WTC11 (cell line): ENCODE measurements around the gene SEMA4D.

ENCODE experiments used
- CREM ChIP-seq: sonication (generic); formaldehyde crosslinking; IDR thresholded peaks from 2 replicates; pipeline ENCODE4 v1.8.1; 2022; ENCODE audit warnings: mild to moderate bottlenecking, missing genetic modification reagents, moderate library complexity
- ESRRA ChIP-seq: sonication (generic); formaldehyde crosslinking; IDR thresholded peaks from 2 replicates; pipeline ENCODE4 v1.8.1; 2022; ENCODE audit warnings: mild to moderate bottlenecking, missing genetic modification reagents, borderline replicate concordance
- ETV6 ChIP-seq: sonication (generic); formaldehyde crosslinking; IDR thresholded peaks from 2 replicates; pipeline ENCODE4 v1.8.1; 2022; ENCODE audit warnings: mild to moderate bottlenecking, missing genetic modification reagents
- NFE2L1 ChIP-seq: sonication (generic); formaldehyde crosslinking; IDR thresholded peaks from 2 replicates; pipeline ENCODE4 v1.8.1; 2023; ENCODE audit warnings: missing genetic modification reagents
- NFYB ChIP-seq: sonication (generic); formaldehyde crosslinking; conservative IDR thresholded peaks from 2 replicates; pipeline ENCODE4 v1.8.0; 2022; ENCODE audit warnings: low read depth, missing genetic modification reagents
- SP1 ChIP-seq: sonication (generic); formaldehyde crosslinking; conservative IDR thresholded peaks from 2 replicates; pipeline ENCODE4 v1.8.1; 2022; ENCODE audit warnings: missing genetic modification reagents
- TF ChIP-seq, protein P1 (sequence below): fragments of 200-600 bp; IDR thresholded peaks from 2 replicates; pipeline ENCODE4 v1.8.0; 2022; ENCODE audit warnings: antibody characterized with exemption
- TF ChIP-seq, protein P2 (sequence below): sonication (generic); formaldehyde crosslinking; IDR thresholded peaks from 2 replicates; pipeline ENCODE4 v1.8.0; 2023; ENCODE audit warnings: missing genetic modification reagents
- TF ChIP-seq, protein P3 (sequence below): sonication (generic); formaldehyde crosslinking; conservative IDR thresholded peaks from 2 replicates; pipeline ENCODE4 v1.8.1; 2023; ENCODE audit warnings: mild to moderate bottlenecking, low read depth, missing genetic modification reagents, moderate library complexity
- TF ChIP-seq, protein P4 (sequence below): sonication (generic); formaldehyde crosslinking; IDR thresholded peaks from 2 replicates; pipeline ENCODE4 v1.8.0; 2022; ENCODE audit warnings: mild to moderate bottlenecking, missing genetic modification reagents
- TF ChIP-seq, protein P5 (sequence below): sonication (generic); formaldehyde crosslinking; conservative IDR thresholded peaks from 2 replicates; pipeline ENCODE4 v1.8.1; 2022; ENCODE audit warnings: mild to moderate bottlenecking, missing genetic modification reagents
- TF ChIP-seq, protein P6 (sequence below): sonication (generic); formaldehyde crosslinking; IDR thresholded peaks from 2 replicates; pipeline ENCODE4 v1.8.0; 2023; ENCODE audit warnings: missing genetic modification reagents, mild to moderate bottlenecking, borderline replicate concordance

DNA sequence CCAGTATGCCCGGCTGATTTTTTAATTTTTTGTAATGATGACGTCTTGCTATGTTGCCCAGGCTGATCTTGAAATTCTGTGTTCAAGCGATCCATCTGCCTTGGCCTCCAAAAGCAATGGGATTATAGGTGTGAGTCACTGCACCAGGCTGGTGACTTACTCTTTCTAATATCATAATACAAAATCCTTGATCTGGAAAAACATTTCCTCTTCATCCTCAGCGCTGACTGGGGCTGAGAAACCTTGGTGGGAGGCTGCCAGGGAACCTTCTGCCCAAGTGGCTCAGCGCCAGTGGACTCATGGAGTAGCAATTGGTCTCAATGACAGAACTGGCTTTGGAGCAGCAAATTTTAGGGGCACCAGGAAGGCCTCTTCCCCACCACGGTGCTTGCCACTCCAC is 17.5 kb upstream of the SEMA4D start:
- no peak for TF ChIP-seq ETV6
- TF ChIP-seq, protein P1, sequence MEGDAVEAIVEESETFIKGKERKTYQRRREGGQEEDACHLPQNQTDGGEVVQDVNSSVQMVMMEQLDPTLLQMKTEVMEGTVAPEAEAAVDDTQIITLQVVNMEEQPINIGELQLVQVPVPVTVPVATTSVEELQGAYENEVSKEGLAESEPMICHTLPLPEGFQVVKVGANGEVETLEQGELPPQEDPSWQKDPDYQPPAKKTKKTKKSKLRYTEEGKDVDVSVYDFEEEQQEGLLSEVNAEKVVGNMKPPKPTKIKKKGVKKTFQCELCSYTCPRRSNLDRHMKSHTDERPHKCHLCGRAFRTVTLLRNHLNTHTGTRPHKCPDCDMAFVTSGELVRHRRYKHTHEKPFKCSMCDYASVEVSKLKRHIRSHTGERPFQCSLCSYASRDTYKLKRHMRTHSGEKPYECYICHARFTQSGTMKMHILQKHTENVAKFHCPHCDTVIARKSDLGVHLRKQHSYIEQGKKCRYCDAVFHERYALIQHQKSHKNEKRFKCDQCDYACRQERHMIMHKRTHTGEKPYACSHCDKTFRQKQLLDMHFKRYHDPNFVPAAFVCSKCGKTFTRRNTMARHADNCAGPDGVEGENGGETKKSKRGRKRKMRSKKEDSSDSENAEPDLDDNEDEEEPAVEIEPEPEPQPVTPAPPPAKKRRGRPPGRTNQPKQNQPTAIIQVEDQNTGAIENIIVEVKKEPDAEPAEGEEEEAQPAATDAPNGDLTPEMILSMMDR = no peak
- no peak for TF ChIP-seq CREM (CRISPR knock-in tag)
- TF ChIP-seq ESRRA (CRISPR knock-in tag) = no peak
- TF ChIP-seq, protein P2, sequence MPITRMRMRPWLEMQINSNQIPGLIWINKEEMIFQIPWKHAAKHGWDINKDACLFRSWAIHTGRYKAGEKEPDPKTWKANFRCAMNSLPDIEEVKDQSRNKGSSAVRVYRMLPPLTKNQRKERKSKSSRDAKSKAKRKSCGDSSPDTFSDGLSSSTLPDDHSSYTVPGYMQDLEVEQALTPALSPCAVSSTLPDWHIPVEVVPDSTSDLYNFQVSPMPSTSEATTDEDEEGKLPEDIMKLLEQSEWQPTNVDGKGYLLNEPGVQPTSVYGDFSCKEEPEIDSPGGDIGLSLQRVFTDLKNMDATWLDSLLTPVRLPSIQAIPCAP (CRISPR knock-in tag) = no peak
- no peak for TF ChIP-seq SP1 (CRISPR knock-in tag)
- no peak for TF ChIP-seq NFYB (CRISPR knock-in tag)
- TF ChIP-seq, protein P3, sequence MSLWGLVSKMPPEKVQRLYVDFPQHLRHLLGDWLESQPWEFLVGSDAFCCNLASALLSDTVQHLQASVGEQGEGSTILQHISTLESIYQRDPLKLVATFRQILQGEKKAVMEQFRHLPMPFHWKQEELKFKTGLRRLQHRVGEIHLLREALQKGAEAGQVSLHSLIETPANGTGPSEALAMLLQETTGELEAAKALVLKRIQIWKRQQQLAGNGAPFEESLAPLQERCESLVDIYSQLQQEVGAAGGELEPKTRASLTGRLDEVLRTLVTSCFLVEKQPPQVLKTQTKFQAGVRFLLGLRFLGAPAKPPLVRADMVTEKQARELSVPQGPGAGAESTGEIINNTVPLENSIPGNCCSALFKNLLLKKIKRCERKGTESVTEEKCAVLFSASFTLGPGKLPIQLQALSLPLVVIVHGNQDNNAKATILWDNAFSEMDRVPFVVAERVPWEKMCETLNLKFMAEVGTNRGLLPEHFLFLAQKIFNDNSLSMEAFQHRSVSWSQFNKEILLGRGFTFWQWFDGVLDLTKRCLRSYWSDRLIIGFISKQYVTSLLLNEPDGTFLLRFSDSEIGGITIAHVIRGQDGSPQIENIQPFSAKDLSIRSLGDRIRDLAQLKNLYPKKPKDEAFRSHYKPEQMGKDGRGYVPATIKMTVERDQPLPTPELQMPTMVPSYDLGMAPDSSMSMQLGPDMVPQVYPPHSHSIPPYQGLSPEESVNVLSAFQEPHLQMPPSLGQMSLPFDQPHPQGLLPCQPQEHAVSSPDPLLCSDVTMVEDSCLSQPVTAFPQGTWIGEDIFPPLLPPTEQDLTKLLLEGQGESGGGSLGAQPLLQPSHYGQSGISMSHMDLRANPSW (CRISPR knock-in tag) = no peak
- TF ChIP-seq, protein P4, sequence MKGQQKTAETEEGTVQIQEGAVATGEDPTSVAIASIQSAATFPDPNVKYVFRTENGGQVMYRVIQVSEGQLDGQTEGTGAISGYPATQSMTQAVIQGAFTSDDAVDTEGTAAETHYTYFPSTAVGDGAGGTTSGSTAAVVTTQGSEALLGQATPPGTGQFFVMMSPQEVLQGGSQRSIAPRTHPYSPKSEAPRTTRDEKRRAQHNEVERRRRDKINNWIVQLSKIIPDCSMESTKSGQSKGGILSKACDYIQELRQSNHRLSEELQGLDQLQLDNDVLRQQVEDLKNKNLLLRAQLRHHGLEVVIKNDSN (CRISPR knock-in tag) = no peak
- TF ChIP-seq, protein P5, sequence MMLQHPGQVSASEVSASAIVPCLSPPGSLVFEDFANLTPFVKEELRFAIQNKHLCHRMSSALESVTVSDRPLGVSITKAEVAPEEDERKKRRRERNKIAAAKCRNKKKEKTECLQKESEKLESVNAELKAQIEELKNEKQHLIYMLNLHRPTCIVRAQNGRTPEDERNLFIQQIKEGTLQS (CRISPR knock-in tag) = no peak
- TF ChIP-seq, protein P6, sequence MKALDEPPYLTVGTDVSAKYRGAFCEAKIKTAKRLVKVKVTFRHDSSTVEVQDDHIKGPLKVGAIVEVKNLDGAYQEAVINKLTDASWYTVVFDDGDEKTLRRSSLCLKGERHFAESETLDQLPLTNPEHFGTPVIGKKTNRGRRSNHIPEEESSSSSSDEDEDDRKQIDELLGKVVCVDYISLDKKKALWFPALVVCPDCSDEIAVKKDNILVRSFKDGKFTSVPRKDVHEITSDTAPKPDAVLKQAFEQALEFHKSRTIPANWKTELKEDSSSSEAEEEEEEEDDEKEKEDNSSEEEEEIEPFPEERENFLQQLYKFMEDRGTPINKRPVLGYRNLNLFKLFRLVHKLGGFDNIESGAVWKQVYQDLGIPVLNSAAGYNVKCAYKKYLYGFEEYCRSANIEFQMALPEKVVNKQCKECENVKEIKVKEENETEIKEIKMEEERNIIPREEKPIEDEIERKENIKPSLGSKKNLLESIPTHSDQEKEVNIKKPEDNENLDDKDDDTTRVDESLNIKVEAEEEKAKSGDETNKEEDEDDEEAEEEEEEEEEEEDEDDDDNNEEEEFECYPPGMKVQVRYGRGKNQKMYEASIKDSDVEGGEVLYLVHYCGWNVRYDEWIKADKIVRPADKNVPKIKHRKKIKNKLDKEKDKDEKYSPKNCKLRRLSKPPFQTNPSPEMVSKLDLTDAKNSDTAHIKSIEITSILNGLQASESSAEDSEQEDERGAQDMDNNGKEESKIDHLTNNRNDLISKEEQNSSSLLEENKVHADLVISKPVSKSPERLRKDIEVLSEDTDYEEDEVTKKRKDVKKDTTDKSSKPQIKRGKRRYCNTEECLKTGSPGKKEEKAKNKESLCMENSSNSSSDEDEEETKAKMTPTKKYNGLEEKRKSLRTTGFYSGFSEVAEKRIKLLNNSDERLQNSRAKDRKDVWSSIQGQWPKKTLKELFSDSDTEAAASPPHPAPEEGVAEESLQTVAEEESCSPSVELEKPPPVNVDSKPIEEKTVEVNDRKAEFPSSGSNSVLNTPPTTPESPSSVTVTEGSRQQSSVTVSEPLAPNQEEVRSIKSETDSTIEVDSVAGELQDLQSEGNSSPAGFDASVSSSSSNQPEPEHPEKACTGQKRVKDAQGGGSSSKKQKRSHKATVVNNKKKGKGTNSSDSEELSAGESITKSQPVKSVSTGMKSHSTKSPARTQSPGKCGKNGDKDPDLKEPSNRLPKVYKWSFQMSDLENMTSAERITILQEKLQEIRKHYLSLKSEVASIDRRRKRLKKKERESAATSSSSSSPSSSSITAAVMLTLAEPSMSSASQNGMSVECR (CRISPR knock-in tag) = no peak
- TF ChIP-seq NFE2L1 = no peak
